ENCODE data around the gene TLL2.

TLL2 gene

DNA sequence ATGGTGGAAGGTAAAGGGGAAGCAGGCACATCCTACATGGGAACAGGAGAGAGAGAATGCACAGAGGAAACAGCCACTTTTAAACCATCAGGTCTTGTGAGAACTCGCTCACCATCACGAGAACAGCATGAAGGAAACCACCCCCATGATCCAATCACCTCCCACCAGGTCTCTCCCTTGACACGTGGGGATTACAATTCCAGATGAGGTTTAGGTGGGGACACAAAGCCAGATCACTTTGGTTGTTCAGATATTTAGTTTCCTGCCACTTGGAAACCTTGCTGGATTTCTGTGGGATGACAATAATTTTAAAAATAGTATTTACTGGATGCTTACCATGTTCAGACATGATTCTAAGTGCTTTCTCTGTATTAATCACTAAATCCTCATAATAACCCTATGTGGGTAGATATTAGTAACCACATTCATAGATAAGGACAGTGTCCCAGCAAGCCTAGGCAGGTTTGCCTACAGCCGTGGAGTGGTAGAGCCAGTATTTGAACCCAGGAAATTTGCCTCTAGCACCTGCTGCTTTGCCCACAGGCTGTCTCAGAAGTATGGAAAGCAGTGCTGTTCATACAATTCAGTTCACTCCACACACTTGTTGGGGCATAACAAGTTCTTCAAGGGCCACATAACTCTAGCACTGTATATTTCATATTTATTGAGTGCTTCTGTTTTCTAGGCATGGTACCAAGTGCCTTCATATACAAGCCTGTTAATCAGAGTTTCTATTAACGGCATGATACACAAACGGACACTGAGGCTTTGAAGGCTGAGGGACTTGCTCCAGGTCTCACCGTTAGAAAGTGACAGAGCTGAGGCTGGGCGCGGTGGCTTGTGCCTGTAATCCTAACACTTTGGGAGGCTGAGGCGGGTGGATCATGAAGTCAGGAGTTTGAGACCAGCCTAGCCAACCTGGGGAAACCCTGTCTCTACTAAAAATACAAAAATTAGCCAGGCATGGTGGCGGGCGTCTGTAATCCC is 8.3 kb downstream of the TLL2 start:
- no peak for DNase-seq

DNA sequence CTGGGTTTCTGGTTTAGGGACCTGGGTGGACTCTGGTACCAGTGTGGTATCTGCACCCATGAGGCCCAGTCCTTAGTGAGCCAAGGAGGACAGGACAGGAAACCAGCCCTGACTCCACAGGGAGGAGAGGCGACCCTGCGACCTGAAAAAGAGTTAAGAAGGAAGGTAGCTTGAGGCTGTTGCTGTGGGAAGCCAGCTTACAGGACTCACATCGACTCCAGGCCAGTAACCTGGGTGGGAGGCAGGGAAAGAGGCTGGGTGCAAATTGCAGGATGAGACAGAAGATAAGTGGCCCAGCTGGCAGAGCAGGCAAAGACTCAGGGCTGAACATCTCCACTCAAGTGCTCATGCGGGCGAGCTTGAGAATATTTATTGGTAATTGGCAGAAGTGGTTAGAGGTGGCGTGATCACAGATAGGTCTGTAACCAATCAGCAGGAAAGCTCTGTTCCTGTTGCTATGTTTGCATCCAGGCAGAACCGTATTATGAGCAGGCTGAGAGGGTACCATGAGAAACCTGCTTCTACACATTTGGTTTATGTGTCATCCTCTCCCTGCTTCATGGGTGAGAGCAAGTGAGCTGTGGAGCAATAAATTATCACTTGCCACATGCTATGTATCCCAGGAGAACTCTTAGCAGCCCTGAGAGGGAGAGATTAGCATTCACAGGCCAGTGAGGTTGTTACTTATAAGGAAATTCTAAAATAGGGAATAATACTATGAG is 11.0 kb downstream of the TLL2 start:
- no peak for DNase-seq

DNA sequence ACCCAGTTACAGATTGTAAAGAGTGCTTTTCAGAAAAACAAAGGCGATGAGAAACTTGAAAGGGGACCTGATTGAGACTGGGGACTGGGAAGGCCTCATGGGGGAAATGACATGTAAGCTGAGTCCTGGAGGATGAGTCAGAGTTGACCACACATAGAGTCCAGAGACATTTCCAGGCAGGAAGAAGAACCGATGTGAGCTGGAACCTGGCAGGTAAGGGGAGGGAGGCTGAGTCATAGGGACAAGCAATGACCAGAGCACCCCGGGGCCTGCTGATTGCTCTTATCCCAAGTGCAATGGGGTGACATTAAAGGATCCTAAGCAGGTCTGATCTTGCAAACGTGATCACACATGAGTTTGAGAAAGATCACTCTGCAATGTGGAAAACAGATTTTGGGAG is 11.7 kb downstream of the TLL2 start:
- no peak for DNase-seq

DNA sequence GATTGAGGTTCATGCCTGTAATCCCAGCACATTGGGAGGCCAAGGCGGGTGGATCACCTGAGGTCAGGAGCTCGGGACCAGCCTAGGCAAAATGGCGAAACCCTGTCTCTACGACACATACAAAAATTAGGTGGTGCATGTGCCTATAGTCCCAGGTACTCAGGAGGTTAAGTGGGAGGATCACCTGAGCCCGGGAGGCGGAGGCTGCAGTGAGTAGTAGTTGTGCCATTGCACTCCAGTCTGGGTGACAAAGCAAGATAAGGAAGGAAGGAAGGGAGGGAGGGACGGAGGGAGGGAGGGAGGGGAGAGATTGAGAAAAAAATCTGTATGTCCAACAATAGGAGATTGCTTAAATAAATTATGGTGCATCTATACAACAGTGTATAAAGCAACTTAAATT is 13.2 kb downstream of the TLL2 start:
- DNase-seq: no peak

DNA sequence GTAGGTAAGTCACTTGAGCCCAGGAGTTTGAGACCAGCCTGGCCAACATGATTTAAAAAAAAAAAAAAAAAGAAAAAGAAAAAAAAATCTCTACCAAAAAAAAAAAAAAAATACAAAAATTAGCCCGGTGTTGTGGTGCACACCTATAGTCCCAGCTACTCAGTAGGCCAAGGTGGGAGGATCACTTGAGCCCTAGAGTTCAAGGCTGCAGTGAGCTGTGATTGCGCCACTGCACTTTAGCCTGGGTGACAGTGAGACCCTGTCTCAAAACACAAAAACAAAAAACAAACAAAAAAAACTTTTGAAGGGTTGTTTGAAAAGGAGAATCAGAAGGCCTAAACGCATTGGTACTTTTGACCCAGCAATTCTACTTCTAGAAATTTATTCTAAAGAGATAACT is 13.7 kb downstream of the TLL2 start:
- no peak for DNase-seq

DNA sequence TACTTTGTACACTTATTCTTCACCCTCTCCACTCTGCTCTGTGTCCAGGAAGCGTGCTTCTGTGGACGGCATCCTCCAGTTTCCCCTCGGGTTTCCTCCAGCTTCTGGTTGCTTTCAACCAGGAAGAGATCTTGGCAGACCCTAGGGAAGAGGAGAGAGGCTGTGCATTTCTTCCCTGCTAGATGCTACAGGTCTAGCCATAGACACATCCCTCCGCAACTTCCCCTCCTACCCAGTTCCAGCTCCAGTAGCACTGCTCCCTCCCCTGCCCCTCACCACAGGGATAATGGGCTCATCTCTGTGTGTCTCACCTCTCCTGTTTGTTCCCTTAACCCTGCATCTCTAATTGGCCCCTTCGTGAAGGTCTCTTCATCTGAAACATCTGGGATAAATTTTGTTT is 16.3 kb downstream of the TLL2 start:
- no peak for DNase-seq

DNA sequence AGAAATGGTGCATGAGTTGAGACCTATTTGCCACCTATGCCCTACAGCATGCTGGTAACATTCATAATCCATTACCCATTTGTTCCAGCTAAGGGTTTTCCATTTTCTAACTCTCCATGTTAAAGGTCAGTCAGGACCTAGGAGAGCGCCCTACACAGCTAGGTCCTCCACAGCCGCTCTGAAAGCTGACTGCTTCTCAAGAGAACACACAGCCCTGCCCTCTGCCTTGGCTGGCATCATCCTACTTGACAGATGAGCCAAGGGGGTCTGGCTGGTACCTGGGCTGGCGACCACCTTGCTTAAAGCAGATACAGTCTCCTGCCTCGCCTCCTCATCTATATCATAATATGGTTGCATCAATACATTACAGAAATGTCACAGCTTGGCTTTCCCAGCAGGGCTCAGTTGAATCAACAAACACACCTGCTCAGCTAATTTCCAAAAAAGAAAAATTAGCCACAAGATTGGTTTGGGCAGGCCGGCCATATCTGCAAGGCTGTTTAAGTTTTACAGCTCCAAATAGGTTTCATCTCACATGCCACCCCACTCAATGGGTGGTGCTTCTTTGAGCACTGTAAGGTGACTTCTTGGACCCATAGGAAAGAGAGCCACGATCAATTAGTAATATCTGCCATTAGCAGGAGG is 17.3 kb downstream of the TLL2 start:
- no peak for DNase-seq

DNA sequence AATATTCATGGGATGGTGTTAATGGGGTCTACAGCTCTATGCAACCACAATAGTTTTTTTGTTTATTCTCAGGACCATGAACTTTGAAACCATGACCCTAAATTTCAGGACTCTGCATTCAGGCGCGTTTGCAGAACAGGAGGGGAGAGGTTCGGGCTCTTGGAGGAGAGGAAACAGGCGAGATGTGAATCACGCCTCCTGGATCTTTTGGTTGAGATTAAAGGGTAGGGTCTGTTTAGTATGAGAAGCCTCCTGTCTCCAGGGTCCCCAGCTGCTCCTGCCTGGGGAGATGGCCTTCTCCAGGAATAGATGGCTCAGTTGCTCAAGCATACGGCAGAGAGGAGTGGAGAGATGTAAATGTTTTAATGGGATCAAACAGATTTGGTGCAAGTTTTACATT is 18.2 kb downstream of the TLL2 start:
- DNase-seq: no peak

DNA sequence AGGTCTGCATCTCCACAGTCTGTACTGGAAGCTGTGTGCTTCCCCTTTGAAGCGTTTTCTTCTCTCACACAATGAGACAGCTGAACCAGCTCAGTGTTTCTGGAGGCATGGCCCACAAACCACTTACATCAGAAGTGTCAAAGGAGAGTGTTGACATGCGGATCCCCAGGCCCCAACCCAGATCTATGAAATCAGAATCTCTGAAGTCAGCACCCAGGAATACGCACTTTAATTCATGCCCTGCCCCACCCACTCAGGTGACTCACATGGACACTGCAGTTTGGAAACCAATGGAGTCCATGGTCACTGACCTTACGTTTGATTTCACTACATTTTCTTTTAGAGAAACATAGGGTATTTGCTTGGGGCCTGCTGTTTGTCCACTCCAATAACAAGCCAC is 19.0 kb downstream of the TLL2 start:
- DNase-seq: no peak

DNA sequence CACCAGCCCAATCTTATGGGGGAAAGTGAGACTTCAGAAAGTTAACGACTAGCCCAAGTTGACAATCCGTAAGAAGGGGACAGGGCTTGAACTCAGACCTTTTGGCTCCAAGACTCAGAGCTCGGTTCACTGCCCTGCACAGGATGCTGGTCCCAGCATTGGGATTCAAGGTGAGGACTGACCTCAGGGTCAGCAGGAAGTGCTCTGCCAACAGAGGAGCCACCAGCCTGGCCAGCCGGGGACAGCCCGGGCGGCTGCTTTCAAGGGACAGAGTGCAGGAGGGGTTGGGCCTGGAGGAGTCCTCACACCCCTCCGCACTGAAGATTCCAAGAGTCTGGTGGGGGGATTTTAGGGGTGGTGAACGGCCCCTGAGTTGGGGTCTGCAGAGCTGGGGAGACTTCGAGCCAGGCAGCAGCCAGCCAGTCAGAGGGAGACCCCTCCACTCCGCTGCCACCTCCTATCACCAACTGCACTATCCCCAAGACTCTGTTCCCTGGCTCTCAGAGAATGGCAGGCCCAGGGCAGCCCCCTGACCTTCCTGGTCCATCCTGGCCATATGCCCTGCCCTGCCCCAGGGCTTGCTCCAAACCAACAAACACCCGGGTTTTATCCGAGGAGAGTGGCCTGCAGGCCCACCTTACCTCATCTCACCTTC is 19.7 kb downstream of the TLL2 start:
- DNase-seq: no peak

DNA sequence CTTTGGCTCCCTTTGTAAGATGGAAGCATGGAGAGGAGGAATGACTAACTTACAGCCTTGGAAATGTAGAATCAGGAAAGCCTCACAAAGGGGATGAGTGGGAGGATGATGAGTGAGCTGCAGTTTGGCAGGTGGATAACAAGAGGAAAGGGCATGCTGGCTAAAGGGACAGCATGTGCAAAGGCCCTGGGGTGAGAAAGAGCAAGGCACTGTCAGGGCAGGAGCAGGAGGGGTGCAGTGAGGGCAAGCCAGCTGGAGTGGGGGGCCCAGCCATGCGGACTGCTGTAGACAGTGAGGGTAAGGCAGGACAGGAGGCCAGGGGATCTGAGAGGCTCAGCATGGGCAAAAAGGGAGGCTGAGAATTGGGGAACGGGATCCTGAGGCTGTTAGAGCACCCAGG is 20.5 kb downstream of the TLL2 start:
- no peak for DNase-seq

DNA sequence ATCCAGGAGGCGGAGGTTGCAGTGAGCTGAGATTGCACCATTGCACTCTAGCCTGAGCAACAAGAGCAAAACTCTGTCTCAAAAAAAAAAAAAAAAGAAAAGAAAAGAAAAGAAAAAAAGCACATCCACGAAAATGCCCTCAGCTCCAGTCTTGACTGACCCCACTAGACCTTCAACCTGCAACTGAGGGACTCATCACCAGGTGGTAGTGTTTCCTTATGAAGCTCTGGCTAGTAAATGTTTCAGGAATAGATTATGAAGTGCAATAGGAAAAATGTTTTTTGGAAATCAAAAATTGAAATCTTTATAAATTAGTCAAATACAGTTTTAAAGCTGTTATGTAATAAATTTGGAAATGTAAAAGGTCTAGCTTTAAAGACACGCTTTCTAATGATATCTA is 22.4 kb downstream of the TLL2 start:
- no peak for DNase-seq

DNA sequence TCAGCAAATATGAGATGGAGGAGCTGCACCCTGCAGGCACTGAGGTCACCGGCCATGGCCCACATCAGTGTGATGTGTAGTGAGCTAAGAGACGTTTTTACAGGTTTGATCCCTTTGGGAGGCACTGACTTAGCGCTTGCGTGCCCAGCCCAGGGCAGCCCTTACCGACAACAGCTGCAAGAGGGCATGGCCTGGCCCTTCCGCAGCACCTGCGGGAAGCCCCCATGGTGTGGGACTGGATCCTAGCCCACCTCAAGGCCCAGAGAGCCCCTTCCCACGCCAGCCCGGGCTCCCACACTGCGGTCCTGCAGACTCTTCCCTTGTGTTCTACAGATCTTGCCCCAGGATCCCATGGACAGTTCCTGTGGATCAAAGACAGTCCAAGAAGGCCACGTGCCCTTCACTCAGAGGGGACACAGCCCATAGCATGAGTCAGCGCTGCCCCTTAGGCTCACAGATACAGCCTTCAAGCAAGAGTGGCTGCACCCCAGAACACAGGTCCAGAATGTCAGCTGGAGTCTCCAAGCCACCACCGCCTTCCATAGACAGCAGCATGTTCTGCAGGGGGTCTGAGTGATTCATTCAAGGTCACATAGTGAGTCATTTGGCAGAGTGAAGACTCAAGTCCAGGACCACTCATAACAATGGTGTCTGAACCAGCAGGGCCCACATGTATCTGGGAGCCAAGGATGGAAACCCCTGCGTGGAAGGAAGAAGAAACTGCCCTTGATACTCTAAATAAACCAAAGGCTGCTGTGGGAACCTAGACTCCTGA is 25.4 kb downstream of the TLL2 start:
- no peak for DNase-seq

DNA sequence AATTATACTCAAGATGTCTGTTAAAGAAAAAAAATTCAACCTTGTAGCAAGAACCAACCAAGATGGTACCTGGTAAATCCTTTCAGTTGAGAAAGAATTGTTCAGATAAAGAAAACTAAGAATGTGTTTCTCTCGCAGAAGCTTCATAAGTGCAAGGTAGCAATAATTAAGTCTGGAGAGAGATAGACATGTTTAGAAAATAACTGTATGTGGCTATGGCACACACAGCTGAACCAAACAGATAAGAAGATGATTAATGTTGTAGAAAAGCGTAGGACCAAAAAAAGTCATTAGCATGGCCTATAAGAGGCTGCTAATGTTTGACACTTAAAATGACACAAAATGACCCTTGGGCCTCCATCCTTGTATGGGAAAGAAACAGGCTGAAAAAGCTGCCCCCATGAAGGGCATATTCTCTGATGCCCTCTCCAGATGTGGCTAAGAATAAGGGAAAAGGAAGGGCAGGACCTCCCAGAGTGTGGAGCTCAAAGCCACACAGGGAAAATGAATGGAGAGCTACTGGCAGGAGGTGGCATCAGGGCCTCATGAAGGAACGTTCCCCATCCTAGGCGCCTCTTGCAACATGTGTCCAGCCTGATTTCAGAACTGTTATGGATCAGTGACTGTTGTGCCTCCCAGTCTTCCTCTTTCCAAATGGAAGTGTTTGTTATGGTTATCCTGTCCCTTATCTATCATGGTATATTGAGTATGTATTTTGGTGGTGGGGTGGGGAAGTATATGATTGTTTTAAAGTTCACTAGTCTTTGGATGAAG is 30.7 kb downstream of the TLL2 start:
- no peak for DNase-seq

DNA sequence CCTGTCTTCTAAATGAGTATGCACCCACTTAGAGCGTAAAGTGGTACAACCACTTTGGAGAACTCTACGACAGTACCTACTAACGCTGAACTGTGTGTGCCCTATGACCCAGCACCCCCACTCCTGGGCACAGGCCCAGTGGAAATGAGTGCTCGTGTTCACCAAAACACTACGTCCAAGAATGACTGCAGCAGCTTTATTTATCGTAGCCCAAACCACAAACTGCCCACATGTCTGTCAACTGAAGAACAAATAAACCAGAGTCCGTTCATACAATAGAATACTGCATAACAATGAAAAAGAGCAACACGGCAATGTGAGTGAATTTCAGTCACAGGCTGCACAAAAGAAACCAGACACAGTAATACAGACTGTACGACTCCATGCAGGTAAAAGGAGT is 35.4 kb downstream of the TLL2 start:
- DNase-seq: no peak

DNA sequence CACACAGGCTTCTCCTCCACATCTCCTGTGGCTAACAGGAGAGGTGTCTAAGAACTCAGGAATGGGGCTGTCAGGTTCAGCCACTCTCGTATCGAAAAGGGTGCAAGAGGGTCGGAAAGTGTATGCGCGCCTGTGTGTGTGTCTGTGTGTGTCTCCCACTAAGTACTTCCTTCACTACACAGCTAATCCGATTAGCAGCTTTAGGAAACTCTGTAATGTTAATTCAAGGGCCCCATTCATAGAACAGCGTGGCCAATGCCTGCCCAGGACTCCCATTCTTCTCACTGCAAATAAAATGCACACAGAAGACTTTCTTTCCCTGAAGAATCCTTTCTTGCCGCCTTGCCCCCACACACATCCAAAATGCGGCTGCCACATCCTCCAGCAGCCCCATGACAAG is 39.9 kb downstream of the TLL2 start:
- DNase-seq: no peak

DNA sequence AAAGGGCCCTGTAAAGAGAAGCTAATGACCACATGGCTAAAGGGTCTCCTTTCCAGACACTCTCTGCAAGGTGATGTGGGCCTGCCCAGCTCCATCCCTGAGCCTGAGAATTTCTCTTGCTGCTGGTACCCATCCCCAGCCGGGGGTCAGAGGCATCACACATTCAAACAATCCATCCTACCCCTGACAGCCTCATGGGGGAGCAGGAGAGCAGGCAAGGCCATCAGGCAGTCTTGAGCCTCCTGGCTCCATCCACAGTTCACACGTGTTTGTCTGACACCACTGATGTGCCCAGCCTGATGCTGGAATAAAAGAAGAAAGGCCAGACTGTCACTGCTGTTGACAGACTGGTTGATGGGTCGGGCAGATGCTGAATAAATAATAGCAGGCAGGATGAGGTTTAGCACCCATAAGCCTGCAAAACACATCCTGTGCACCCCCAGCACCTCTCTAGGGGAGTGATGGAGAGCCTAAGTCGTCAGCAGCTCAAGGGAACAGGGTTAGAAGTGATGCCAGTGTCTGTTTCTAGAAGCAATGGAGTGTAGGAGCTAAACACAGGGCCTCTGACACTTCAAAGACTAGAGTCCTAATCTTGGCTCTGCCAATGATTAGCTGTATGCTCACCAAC is 43.5 kb downstream of the TLL2 start:
- DNase-seq: peak; percentile 2 to 3

DNA sequence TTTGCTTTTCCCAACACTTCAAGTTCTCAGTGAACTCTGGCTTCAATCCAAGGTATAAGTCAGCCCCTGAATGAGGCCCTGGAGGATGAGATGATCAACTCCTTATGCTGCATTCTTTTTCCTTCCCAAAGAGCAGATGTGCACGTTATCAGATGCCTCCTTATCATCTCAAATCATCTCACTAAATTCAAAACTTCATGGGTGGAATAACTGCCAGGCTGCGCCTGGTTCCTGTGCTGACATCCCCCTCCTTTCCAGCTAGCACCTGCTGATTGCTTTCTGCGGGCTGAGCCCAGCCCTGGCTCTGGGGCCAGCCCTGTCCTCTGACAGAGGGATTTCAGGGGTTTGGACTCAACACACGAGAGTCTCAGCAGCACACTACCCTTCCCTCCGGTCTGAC is 44.9 kb downstream of the TLL2 start:
- no peak for DNase-seq

DNA sequence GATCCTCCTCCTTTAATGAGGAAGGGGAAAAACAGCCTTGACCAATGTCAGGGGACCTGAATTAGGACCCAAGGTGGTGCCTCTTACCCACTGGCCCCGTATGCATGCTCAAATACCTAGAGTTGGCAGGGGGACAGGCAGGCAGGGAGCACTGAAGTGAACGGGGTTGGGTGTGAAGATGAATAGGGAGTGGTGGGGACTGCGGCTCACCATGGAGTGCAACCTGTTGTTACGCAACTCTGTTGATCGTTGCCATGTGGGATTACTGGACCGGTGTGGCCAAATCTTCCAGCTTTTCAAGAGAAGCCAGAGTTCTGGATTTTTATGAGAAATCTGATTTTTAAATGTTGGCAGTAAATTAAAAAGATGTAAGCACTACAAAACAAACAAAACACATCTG is 48.1 kb downstream of the TLL2 start:
- DNase-seq: no peak

DNA sequence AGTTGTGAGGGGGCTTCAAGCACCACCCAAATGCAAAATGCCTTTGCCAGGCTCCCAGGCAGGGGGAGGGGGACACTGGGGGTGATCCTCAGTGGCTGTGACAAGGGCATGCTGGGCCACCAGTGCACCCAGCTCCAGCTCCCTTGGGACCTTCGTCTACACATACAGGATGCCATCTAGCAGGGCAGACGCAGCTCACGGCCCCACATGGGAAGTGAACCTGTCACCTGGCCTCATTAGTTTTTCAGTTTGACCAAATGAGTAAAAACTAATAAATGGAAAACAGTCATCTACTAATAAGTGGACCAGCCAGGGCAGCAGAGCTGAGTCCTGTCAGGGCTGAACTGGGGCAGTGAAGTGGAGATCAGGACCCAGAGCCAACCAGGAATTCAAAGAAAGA is 50.2 kb downstream of the TLL2 start:
- DNase-seq: no peak

DNA sequence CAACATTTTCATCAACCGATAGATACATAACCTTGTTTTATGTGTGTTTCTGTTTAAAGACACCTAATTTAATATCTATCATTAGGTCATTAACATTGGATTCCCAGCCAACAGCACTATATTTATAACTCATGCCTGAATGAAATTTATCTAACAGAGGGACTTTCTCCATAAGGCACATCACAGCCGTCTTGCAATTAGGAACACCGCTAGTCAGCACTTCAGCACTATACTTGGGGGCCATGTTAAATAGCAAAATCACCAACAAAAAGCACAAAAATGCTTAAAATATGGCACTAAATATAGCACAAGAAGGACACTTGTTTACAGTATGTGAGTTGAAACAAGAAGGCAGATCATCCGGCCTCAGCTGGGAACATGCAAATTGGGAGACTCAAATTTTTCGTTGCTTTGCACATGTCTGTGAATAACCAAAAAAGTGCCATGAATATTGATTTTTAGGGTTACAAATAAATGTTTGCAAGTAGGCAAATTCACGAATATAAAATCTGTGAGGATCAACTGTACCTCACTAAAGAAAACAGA is 51.0 kb downstream of the TLL2 start:
- no peak for DNase-seq

Data from stimulated activated CD4-positive, alpha-beta T cell treated with anti-CD3 and anti-CD28 coated beads, Interleukin-4, amount 100 ng/mL, for 4 hours (primary cell).